HG03103 (cell line): ENCODE data around the gene FIBCD1.

Source experiments
- ATAC-seq: cut with Tn5 transposase; IDR thresholded peaks from one replicate; pipeline ENCODE4 v1.9.1; 2021; ENCODE audit warnings: low read depth; ENCODE audit not compliant: unreplicated experiment

The FIBCD1 gene

GRCh38 chr9:130897105-130897751 is 41.8 kb downstream of the FIBCD1 start:
- ATAC-seq = no peak

DNA sequence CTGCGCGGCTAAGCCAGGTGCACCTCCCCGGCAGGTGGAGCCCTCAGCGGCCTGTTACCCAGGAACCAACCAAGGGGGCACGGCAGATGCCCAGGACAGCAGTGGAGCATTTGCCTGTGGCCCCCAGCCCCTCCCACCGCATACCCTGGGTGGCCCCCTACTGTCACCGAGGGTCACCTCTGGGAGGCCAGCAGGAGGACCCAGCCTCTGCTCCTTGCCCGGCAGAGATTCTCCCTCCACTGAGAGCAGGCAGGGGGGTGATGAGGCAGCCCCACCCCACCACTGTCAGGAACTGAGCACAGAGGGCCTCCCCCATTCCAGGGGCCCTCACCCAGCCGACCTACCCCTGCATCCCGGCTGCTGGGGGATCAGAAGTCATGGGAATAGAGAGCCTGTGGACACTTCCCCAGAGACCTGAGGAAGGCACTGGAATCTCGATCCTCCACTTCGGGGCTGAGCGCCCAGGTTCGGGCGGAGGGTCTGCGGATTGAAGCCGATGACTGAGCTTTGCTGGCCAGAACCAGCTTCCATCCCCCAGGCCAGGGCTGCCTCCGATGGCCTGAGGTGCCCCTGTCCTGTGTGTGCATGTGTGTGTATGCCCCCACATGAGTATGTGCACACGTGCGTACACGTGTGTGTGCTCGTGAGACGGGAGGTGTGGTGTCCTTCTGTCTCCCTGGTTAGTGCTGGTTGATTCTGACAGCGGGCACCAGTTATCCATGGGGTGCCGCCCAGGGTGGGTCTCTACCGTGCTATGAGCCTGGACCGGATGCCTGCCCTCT is 42.6 kb downstream of the FIBCD1 start, which contains the start of gene QRFP:
TSS of gene QRFP (minus strand) at position 580 of the 782 bp plus-strand sequence. CDS start 2,974 bp downstream, outside the sequence.
- no peak for ATAC-seq

- no peak for ATAC-seq
Measured at GRCh38 chr9:130895481-130896232, 43.4 kb downstream of the FIBCD1 start.

GRCh38 chr9:130895038-130895437 is 44.0 kb downstream of the FIBCD1 start:
- no peak for ATAC-seq

GRCh38 chr9:130894546-130894945 is 44.5 kb downstream of the FIBCD1 start:
- no peak for ATAC-seq

- ATAC-seq = no peak
Measured at GRCh38 chr9:130893341-130894101, 45.5 kb downstream of the FIBCD1 start.

DNA sequence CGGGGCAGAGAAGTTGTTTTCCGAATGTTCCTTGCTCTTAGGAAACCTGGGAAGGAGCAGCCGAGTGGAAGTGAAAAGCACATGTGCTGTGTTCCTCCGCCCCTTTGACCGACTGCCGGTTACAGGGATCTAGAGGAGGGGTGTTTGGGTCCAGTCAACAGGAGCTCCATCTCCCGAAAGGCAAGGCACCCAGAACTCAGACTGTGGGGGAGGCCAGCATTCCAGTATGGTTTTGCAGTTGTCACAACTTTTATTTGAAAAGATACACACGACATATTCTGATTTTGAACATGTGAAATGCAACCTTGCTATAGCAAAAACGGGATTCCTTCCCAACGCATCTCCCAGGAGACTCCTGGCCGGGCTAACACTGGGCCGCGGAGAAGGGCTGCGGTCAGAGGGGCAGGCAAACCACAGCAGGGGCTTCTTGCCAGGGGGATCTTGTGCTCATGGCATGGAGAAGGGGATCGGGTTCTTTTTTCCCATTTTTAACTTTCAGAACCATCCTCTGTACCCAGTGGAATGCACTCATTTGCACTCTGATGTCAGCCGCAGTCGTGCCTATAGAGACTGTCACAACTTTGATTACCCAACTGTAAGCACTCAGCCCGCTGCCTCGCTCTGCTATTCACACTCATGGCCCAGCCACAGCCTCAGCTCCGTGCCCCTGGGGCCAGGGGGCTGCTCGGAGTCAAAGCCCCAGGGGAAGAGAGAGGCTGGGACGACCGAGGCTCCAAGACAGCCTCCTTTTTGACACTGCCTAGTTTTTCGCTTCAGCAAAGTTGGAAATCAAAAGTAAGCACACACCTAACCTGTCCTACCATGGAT is 46.4 kb downstream of the FIBCD1 start:
- ATAC-seq = no peak

DNA sequence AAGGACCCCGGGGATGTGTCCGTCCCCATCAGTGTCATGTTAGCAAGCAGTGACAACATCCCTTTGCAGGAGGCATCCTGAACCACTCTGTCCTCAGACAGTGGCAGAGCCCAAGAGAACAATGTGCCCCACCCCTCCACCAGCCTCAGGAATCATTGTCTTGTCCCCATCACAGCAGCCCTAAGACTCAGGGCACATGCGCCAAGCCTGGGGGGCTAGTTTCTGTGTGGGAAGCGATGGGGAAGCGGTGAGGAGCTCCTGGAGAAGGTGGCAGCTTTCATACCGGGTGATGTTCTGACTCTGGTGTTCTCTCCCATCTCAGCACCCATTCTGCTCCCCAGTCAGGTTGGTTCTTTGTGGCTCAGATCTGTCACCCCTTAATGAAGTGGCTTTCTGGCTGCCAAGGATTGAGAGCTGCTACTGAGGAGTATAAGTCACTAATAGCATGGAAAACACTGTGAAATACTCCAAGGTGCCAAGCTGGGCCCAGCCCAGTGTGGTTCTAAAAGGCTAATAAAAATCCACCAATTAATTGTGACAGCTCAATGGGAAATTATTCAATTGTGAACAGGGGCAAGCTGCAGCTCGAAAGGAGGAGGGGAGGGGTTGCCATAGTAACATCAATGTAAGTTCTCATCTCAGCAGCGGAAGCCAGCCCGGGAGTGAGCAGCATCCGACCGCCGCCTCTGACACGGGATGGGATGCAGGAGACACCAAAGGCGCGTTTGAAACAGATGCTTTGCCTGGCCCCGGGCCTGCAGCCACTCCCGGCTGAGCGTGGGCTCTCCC is 47.2 kb downstream of the FIBCD1 start:
- ATAC-seq = no peak

DNA sequence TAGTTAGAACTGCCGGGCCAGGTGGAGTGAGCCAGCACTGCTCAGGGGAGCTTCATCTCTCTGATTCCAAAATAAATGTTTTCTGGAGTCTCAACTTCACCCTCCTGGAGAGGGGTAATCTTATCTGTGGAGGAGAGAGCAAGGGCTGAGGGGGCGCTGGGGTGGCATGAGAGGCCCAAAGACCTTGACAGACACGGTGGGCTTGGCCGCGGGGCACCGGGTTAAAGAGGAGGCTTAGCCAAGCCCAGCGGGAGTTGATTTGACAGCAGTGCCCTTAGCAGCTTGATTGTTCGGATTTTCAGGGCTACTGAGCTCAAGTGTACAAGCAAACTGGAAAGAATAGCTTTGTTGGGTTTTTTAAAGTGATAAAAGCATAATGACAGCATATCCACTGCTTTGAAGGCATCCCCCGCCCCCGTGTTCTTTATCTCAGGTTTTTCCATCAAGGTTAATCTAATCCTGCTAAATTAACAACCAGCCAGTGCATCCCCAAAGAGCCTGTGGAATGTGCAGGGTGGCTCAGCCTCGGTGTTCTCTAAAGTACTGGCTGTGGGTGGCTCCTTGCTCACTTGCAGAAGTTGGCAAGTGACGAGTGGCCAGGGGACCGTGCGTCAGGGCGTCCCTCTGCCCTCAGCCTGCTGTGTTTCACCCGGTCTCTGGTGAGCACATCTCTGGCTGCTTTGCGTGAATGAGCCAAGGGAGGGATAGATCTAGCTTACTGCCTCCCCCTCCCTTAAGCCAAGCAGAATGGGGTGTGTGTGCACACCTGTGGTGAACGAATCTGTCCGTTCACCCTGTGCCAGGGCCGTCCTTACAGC is 48.0 kb downstream of the FIBCD1 start:
- ATAC-seq = no peak

DNA sequence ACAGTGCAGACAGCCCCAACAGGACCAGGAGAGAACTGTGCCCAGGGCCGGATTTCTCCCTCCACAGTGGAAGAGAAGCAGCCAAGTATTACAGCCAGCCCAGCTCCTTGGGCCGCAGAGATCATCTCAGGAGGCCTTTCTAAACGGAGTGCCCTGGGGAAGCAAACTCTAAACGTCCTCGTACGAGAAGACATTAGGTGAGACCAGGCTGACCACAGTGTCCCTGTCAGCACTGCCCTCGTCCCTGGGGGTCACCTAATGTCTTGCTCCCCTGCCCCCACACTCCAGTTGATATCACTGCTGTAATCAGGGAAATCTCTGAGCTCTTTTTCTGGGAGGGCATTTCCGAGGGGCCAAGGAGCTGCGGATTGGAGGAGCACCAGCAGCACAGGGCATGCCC is 48.9 kb downstream of the FIBCD1 start:
- ATAC-seq = no peak

- ATAC-seq = no peak
Measured at GRCh38 chr9:130888146-130888885, 50.7 kb downstream of the FIBCD1 start.

- ATAC-seq = no peak
Measured at GRCh38 chr9:130887494-130888144, 51.4 kb downstream of the FIBCD1 start.

GRCh38 chr9:130886981-130887380 is 52.1 kb downstream of the FIBCD1 start:
- no peak for ATAC-seq

- no peak for ATAC-seq
Measured at GRCh38 chr9:130885484-130886375, 53.3 kb downstream of the FIBCD1 start.

DNA sequence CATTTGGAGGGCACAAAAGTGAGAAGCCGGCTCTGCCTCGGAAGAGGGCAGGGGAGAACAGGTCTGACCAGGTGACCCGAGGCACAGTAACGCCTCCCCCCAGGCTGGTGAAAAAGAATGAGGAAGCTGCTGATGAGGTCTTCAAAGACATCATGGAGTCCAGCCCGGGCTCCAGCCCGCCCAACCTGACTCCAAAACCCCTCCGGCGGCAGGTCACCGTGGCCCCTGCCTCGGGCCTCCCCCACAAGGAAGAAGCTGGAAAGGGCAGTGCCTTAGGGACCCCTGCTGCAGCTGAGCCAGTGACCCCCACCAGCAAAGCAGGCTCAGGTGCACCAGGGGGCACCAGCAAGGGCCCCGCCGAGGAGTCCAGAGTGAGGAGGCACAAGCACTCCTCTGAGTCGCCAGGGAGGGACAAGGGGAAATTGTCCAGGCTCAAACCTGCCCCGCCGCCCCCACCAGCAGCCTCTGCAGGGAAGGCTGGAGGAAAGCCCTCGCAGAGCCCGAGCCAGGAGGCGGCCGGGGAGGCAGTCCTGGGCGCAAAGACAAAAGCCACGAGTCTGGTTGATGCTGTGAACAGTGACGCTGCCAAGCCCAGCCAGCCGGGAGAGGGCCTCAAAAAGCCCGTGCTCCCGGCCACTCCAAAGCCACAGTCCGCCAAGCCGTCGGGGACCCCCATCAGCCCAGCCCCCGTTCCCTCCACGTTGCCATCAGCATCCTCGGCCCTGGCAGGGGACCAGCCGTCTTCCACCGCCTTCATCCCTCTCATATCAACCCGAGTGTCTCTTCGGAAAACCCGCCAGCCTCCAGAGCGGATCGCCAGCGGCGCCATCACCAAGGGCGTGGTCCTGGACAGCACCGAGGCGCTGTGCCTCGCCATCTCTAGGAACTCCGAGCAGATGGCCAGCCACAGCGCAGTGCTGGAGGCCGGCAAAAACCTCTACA is 54.2 kb downstream of the FIBCD1 start:
- ATAC-seq = no peak
